ENCODE data around the gene SMTN. TPM values are rescaled to one million over a fixed set of nuclear protein-coding genes. Genes with fewer than 3 reads are reported as not detected.

SMTN gene
- total RNA-seq, 4 donors from 2014 or later = 171 to 341 (median 219) TPM

- intact Hi-C loops (cut with DNase I; ENCODE audit: low total_unique reads) = no loop called here
- 87% methylated on average over 4 of the region's 4 CpGs; no CpG with 5 or more reads in 1 of the 2 donors for WGBS, 2 donors (ENCODE audit: low coverage in 1 of 2)
- Histone ChIP-seq H3K27me3 (peaks cover 3% of the 10 kb centered on the region), H3K9me3 (no peaks in the 10 kb centered on the region), H3K4me3 (no peak overlapping the region), H3K4me1 (peaks cover 0 to 4% (median 0%) of the 10 kb centered on the region in 4 donors), H3K27ac (no peak overlapping the region), H3K36me3 (no peaks in the 10 kb centered on the region)
- no peak for TF ChIP-seq POLR2A (IDR thresholded peaks at IDR 0.05)
- no peak for TF ChIP-seq POLR2AphosphoS5 (IDR thresholded peaks at IDR 0.05)
- TF ChIP-seq CTCF (IDR thresholded peaks at IDR 0.05) = no peak
- no peak for TF ChIP-seq EP300 (IDR thresholded peaks at IDR 0.05; ENCODE audit: low read depth)
- DNase-seq = no peak
- in situ Hi-C loops (cut with MboI; ENCODE audit: low pct_ligation_motif_present in 1 of 4, low pct_unique_long_range_greater_than_20kb in 1 of 4, low sequenced_read_pairs in 3 of 4) = no loop called here
Measured at GRCh38 chr22:31134688-31135087, 53.6 kb downstream of the SMTN start.

DNA sequence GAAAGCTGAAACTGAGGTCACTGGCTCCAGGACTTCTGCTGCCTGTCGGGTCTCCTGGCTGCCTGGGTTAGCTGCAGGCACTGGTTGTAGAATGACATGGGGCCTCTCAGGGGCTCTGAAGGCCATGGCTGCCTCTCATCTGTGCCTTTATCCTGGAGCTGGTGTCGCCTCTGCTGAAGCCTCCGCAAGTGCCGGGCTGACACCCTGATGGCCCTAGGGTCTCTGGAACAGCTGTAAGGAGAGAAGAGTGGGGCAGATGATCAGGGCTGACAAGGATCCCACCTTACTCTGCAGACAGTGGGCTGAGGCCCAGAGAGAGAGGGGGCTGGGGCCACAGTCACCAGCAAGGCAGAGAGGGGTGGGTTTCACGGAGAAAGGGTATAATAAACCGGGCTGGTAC is 54.6 kb downstream of the SMTN start:
- H3K27me3 ChIP-seq = peaks cover 3% of the 10 kb centered on the region
- in situ Hi-C loops (cut with MboI; ENCODE audit: low pct_ligation_motif_present in 1 of 4, low pct_unique_long_range_greater_than_20kb in 1 of 4, low sequenced_read_pairs in 3 of 4) = no loop called here
- TF ChIP-seq CTCF (IDR thresholded peaks at IDR 0.05) = no peak
- no peak for TF ChIP-seq POLR2A (IDR thresholded peaks at IDR 0.05)
- no peak for TF ChIP-seq EP300 (IDR thresholded peaks at IDR 0.05; ENCODE audit: low read depth)
- TF ChIP-seq POLR2AphosphoS5 (IDR thresholded peaks at IDR 0.05) = no peak

GRCh38 chr22:31136155-31136554 is 55.0 kb downstream of the SMTN start:
- no peak for DNase-seq
- Histone ChIP-seq H3K36me3 (no peaks in the 10 kb centered on the region), H3K27me3 (peaks cover 3% of the 10 kb centered on the region), H3K9me3 (no peaks in the 10 kb centered on the region), H3K4me3 (no peak overlapping the region), H3K27ac (no peak overlapping the region), H3K4me1 (peaks cover 0 to 4% (median 0%) of the 10 kb centered on the region in 4 donors)
- 82 to 84% methylated on average over 9 of the region's 9 CpGs for WGBS, 2 donors (ENCODE audit: low coverage in 1 of 2)
- no peak for TF ChIP-seq POLR2A (IDR thresholded peaks at IDR 0.05)
- no peak for TF ChIP-seq EP300 (IDR thresholded peaks at IDR 0.05; ENCODE audit: low read depth)
- TF ChIP-seq POLR2AphosphoS5 (IDR thresholded peaks at IDR 0.05) = no peak
- TF ChIP-seq CTCF (IDR thresholded peaks at IDR 0.05) = no peak
- in situ Hi-C loops (cut with MboI; ENCODE audit: low pct_ligation_motif_present in 1 of 4, low pct_unique_long_range_greater_than_20kb in 1 of 4, low sequenced_read_pairs in 3 of 4) (no loop called here), intact Hi-C loops (cut with DNase I; ENCODE audit: low total_unique reads) (no loop called here)

More for the DNA sequence above, 54.6 kb downstream of the SMTN start:
- Histone ChIP-seq H3K9me3 (no peaks in the 10 kb centered on the region), H3K27ac (no peak overlapping the region), H3K4me3 (no peak overlapping the region), H3K36me3 (no peaks in the 10 kb centered on the region), H3K4me1 (peaks cover 0 to 4% (median 0%) of the 10 kb centered on the region in 4 donors)
- 67 to 90% methylated on average over 1 to 6 of the region's 6 CpGs for WGBS, 2 donors (ENCODE audit: low coverage in 1 of 2)
- no peak for DNase-seq
- intact Hi-C loops (cut with DNase I; ENCODE audit: low total_unique reads) = no loop called here

GRCh38 chr22:31136711-31137110 is 55.6 kb downstream of the SMTN start:
- WGBS, 2 donors (ENCODE audit: low coverage in 1 of 2) = 90% methylated on average over 16 of the region's 16 CpGs; no CpG with 5 or more reads in 1 of the 2 donors
- peaks cover 3% of the 10 kb centered on the region for H3K27me3 ChIP-seq
- intact Hi-C loops (cut with DNase I; ENCODE audit: low total_unique reads) = no loop called here
- H3K4me1 ChIP-seq = peaks cover 0 to under 1% (median 0%) of the 10 kb centered on the region in 4 donors
- no peak for TF ChIP-seq POLR2AphosphoS5 (IDR thresholded peaks at IDR 0.05)
- TF ChIP-seq CTCF (IDR thresholded peaks at IDR 0.05) = no peak
- no peak for TF ChIP-seq EP300 (IDR thresholded peaks at IDR 0.05; ENCODE audit: low read depth)
- no peak for TF ChIP-seq POLR2A (IDR thresholded peaks at IDR 0.05)
- no peak overlapping the region for H3K4me3 ChIP-seq
- DNase-seq = no peak
- no peaks in the 10 kb centered on the region for H3K36me3 ChIP-seq
- in situ Hi-C loops (cut with MboI; ENCODE audit: low pct_ligation_motif_present in 1 of 4, low pct_unique_long_range_greater_than_20kb in 1 of 4, low sequenced_read_pairs in 3 of 4) = no loop called here
- H3K9me3 ChIP-seq = no peaks in the 10 kb centered on the region
- H3K27ac ChIP-seq = no peak overlapping the region
